Activated T-cell treated with anti-CD3 and anti-CD28 coated beads, Interleukin-2, amount 50 U/mL, for 72 hours (primary cell): ENCODE data around the gene XYLB. TPM values are rescaled to one million over a fixed set of nuclear protein-coding genes. Genes with fewer than 3 reads are reported as not detected.

Source experiments
- ATAC-seq, 2 donors: fragments of 150-1000 bp; cut with Tn5 transposase; replicated peaks in 1 of 2; 2 replicates each; pipeline ENCODE4 v1.10.0; 2021; ENCODE audit warnings: moderate library complexity in 2 of 2, mild to moderate bottlenecking in 1 of 2
- DNase-seq, 2 donors: peaks; one replicate each; pipeline ENCODE4 v3.0.0; 2021 to 2022; ENCODE audit warnings: mixed read lengths in 1 of 2
- H3K27ac Mint-ChIP-seq: one replicate; pipeline ENCODE4 v1.8.0; 2022; ENCODE audit warnings: mild to moderate bottlenecking, moderate library complexity, mixed read lengths
- H3K27me3 Mint-ChIP-seq: one replicate; pipeline ENCODE4 v1.8.0; 2022; ENCODE audit warnings: low read depth, mixed read lengths
- H3K36me3 Mint-ChIP-seq, 2 donors: one replicate each; pipeline ENCODE4 v1.8.0; 2022; ENCODE audit warnings: mixed read lengths in 2 of 2, mild to moderate bottlenecking in 1 of 2; ENCODE audit not compliant: insufficient read depth in 2 of 2
- H3K4me1 Mint-ChIP-seq: one replicate; pipeline ENCODE4 v1.8.0; 2022; ENCODE audit warnings: low read depth, mixed read lengths
- H3K4me3 Mint-ChIP-seq, 2 donors: one replicate each; pipeline ENCODE4 v1.8.0; 2022; ENCODE audit warnings: mild to moderate bottlenecking in 2 of 2, mixed read lengths in 2 of 2, moderate library complexity in 2 of 2
- H3K9me3 Mint-ChIP-seq, 2 donors: one replicate each; pipeline ENCODE4 v1.8.0; 2022; ENCODE audit warnings: mixed read lengths in 2 of 2
- total RNA-seq, 2 donors: library from RNA; stranded (reverse); gene quantifications; one replicate each; pipeline ENCODE4 v1.2.3, GENCODE V29; 2022

Gene XYLB
- total RNA-seq, 2 donors from 2014 or later: 2.4 to 2.9 TPM

- ATAC-seq (no peak), DNase-seq (no peak)
- no peak overlapping the region for H3K4me3 Mint-ChIP-seq
- H3K27me3 Mint-ChIP-seq: no peaks in the 10 kb centered on the region
- H3K27ac Mint-ChIP-seq: no peak overlapping the region
- H3K9me3 Mint-ChIP-seq: no peaks in the 10 kb centered on the region
- peaks cover 9% of the 10 kb centered on the region for H3K4me1 Mint-ChIP-seq
- peaks cover 0 to 11% of the 10 kb centered on the region in 2 donors for H3K36me3 Mint-ChIP-seq
Measured at GRCh38 chr3:38360345-38360744, 13.8 kb downstream of the XYLB start.

GRCh38 chr3:38361496-38361895 is 14.9 kb downstream of the XYLB start:
- no peaks in the 10 kb centered on the region for H3K27me3 Mint-ChIP-seq
- peaks cover 9% of the 10 kb centered on the region for H3K4me1 Mint-ChIP-seq
- no peak overlapping the region for H3K27ac Mint-ChIP-seq
- no peak overlapping the region for H3K4me3 Mint-ChIP-seq
- no peak for DNase-seq
- H3K9me3 Mint-ChIP-seq: no peaks in the 10 kb centered on the region
- no peak for ATAC-seq
- H3K36me3 Mint-ChIP-seq: peaks cover 0 to 11% of the 10 kb centered on the region in 2 donors

- Mint-ChIP-seq H3K4me1 (peaks cover 9% of the 10 kb centered on the region), H3K27me3 (no peaks in the 10 kb centered on the region), H3K4me3 (no peak overlapping the region), H3K9me3 (no peaks in the 10 kb centered on the region), H3K27ac (no peak overlapping the region), H3K36me3 (peaks cover 0 to 10% of the 10 kb centered on the region in 2 donors)
- DNase-seq (no peak), ATAC-seq (no peak)
Measured at GRCh38 chr3:38362825-38363224, 16.2 kb downstream of the XYLB start.

- DNase-seq (no peak), ATAC-seq (no peak)
- no peak overlapping the region for H3K4me3 Mint-ChIP-seq
- H3K27ac Mint-ChIP-seq: no peak overlapping the region
- peaks cover 3 to 12% of the 10 kb centered on the region in 2 donors for H3K36me3 Mint-ChIP-seq
- peaks cover 9% of the 10 kb centered on the region for H3K4me1 Mint-ChIP-seq
- H3K9me3 Mint-ChIP-seq: peaks cover 0 to 3% of the 10 kb centered on the region in 2 donors
- H3K27me3 Mint-ChIP-seq: no peaks in the 10 kb centered on the region
Measured at GRCh38 chr3:38364721-38365400, 18.3 kb downstream of the XYLB start.

GRCh38 chr3:38365469-38366062 is 19.0 kb downstream of the XYLB start:
- no peak overlapping the region for H3K4me3 Mint-ChIP-seq
- ATAC-seq (no peak), DNase-seq (no peak)
- H3K36me3 Mint-ChIP-seq: peaks cover 3 to 12% of the 10 kb centered on the region in 2 donors
- H3K4me1 Mint-ChIP-seq: peaks cover 9% of the 10 kb centered on the region
- H3K27me3 Mint-ChIP-seq: no peaks in the 10 kb centered on the region
- no peak overlapping the region for H3K27ac Mint-ChIP-seq
- peaks cover 0 to 3% of the 10 kb centered on the region in 2 donors for H3K9me3 Mint-ChIP-seq

- ATAC-seq (no peak), DNase-seq (no peak)
- Mint-ChIP-seq H3K4me3 (no peak overlapping the region), H3K9me3 (peaks cover 0 to 3% of the 10 kb centered on the region in 2 donors), H3K36me3 (peaks cover 3 to 12% of the 10 kb centered on the region in 2 donors), H3K4me1 (peaks cover 9% of the 10 kb centered on the region), H3K27ac (no peak overlapping the region), H3K27me3 (no peaks in the 10 kb centered on the region)
Measured at GRCh38 chr3:38366082-38366481, 19.5 kb downstream of the XYLB start.

- peaks cover 3 to 12% of the 10 kb centered on the region in 2 donors for H3K36me3 Mint-ChIP-seq
- no peak overlapping the region for H3K27ac Mint-ChIP-seq
- no peak overlapping the region for H3K4me3 Mint-ChIP-seq
- ATAC-seq (no peak), DNase-seq (no peak)
- H3K27me3 Mint-ChIP-seq: no peaks in the 10 kb centered on the region
- peaks cover 0 to 3% of the 10 kb centered on the region in 2 donors for H3K9me3 Mint-ChIP-seq
- peaks cover 10% of the 10 kb centered on the region for H3K4me1 Mint-ChIP-seq
Measured at GRCh38 chr3:38367779-38368178, 21.2 kb downstream of the XYLB start.

GRCh38 chr3:38368238-38368637 is 21.7 kb downstream of the XYLB start:
- DNase-seq: no peak
- H3K4me1 Mint-ChIP-seq: peaks cover 15% of the 10 kb centered on the region
- peaks cover 0 to 3% of the 10 kb centered on the region in 2 donors for H3K9me3 Mint-ChIP-seq
- H3K27ac Mint-ChIP-seq: no peak overlapping the region
- peaks cover 3 to 15% of the 10 kb centered on the region in 2 donors for H3K36me3 Mint-ChIP-seq
- ATAC-seq: no peak
- H3K4me3 Mint-ChIP-seq: no peak overlapping the region
- H3K27me3 Mint-ChIP-seq: no peaks in the 10 kb centered on the region

GRCh38 chr3:38369186-38369585 is 22.6 kb downstream of the XYLB start:
- peaks cover 21% of the 10 kb centered on the region for H3K4me1 Mint-ChIP-seq
- ATAC-seq (no peak), DNase-seq (no peak)
- no peak overlapping the region for H3K27ac Mint-ChIP-seq
- no peak overlapping the region for H3K4me3 Mint-ChIP-seq
- H3K36me3 Mint-ChIP-seq: peaks cover 3 to 11% of the 10 kb centered on the region in 2 donors
- no peaks in the 10 kb centered on the region for H3K27me3 Mint-ChIP-seq
- peaks cover 0 to 3% of the 10 kb centered on the region in 2 donors for H3K9me3 Mint-ChIP-seq

- DNase-seq: no peak
- Mint-ChIP-seq H3K27ac (no peak overlapping the region), H3K4me1 (peaks cover 25% of the 10 kb centered on the region), H3K36me3 (peaks cover 3 to 6% of the 10 kb centered on the region in 2 donors), H3K9me3 (peaks cover 0 to 3% of the 10 kb centered on the region in 2 donors), H3K4me3 (no peak overlapping the region), H3K27me3 (no peaks in the 10 kb centered on the region)
- ATAC-seq: no peak
Measured at GRCh38 chr3:38370149-38370548, 23.6 kb downstream of the XYLB start.

GRCh38 chr3:38370861-38371260 is 24.3 kb downstream of the XYLB start:
- no peak for ATAC-seq
- H3K4me3 Mint-ChIP-seq: no peak overlapping the region
- peaks cover 0 to 3% of the 10 kb centered on the region in 2 donors for H3K9me3 Mint-ChIP-seq
- H3K4me1 Mint-ChIP-seq: peaks cover 27% of the 10 kb centered on the region
- DNase-seq: no peak
- no peaks in the 10 kb centered on the region for H3K27me3 Mint-ChIP-seq
- H3K36me3 Mint-ChIP-seq: peaks cover 3 to 6% of the 10 kb centered on the region in 2 donors
- H3K27ac Mint-ChIP-seq: no peak overlapping the region

- H3K36me3 Mint-ChIP-seq: peaks cover 3 to 6% of the 10 kb centered on the region in 2 donors
- peaks cover 0 to 3% of the 10 kb centered on the region in 2 donors for H3K9me3 Mint-ChIP-seq
- no peak for ATAC-seq
- peaks cover 27% of the 10 kb centered on the region for H3K4me1 Mint-ChIP-seq
- no peak overlapping the region for H3K27ac Mint-ChIP-seq
- no peaks in the 10 kb centered on the region for H3K27me3 Mint-ChIP-seq
- DNase-seq: no peak
- H3K4me3 Mint-ChIP-seq: no peak overlapping the region
Measured at GRCh38 chr3:38371541-38372213, 25.1 kb downstream of the XYLB start.

- DNase-seq (no peak), ATAC-seq (no peak)
- Mint-ChIP-seq H3K9me3 (peaks cover 0 to 3% of the 10 kb centered on the region in 2 donors), H3K27me3 (no peaks in the 10 kb centered on the region), H3K27ac (no peak overlapping the region), H3K36me3 (peaks cover 3 to 9% of the 10 kb centered on the region in 2 donors), H3K4me3 (no peak overlapping the region), H3K4me1 (peaks cover 27% of the 10 kb centered on the region)
Measured at GRCh38 chr3:38372214-38372601, 25.6 kb downstream of the XYLB start.
